SKM-1 treated with dmso at 0.1 percent for 144 hours (cell line): ENCODE data around the gene ADGRG3.

Source experiments
- DNase-seq: peaks from one replicate; lab custom pipeline; 2025; ENCODE audit not compliant: unreplicated experiment; lab: John Stamatoyannopoulos, UW

Gene ADGRG3

GRCh38 chr16:57694725-57695679 lies 26.9 kb downstream of the ADGRG3 start, which contains the start of gene DRC7:
Gene DRC7 (plus strand): TSS chr16:57694806. CDS start chr16:57697950, 3,144 bp downstream.
- DNase-seq: peak; percentile 88

GRCh38 chr16:57695680-57696069 lies 27.6 kb downstream of the ADGRG3 start:
- no peak for DNase-seq

GRCh38 chr16:57696240-57696639 lies 28.1 kb downstream of the ADGRG3 start:
- DNase-seq: no peak

GRCh38 chr16:57697896-57698537 lies 29.9 kb downstream of the ADGRG3 start:
- no peak for DNase-seq

GRCh38 chr16:57698812-57699405 lies 30.8 kb downstream of the ADGRG3 start:
- no peak for DNase-seq

- DNase-seq: no peak
These were observed 31.4 kb downstream of the ADGRG3 start for GRCh38 chr16:57699481-57699880.

- DNase-seq: no peak
These were observed 31.8 kb downstream of the ADGRG3 start for GRCh38 chr16:57699899-57700298.

- DNase-seq: no peak
These were observed 32.9 kb downstream of the ADGRG3 start for GRCh38 chr16:57700781-57701551.

- no peak for DNase-seq
These were observed 33.8 kb downstream of the ADGRG3 start for GRCh38 chr16:57701759-57702371.

GRCh38 chr16:57703416-57704010 lies 35.4 kb downstream of the ADGRG3 start:
- no peak for DNase-seq

- no peak for DNase-seq
These were observed 36.2 kb downstream of the ADGRG3 start for GRCh38 chr16:57704011-57704904.

- no peak for DNase-seq
These were observed 37.1 kb downstream of the ADGRG3 start for GRCh38 chr16:57704905-57705852.

GRCh38 chr16:57706717-57707116 lies 38.6 kb downstream of the ADGRG3 start:
- no peak for DNase-seq

GRCh38 chr16:57707331-57707730 lies 39.2 kb downstream of the ADGRG3 start:
- no peak for DNase-seq

GRCh38 chr16:57708168-57708567 lies 40.1 kb downstream of the ADGRG3 start:
- no peak for DNase-seq

GRCh38 chr16:57709663-57710062 lies 41.6 kb downstream of the ADGRG3 start:
- no peak for DNase-seq

- no peak for DNase-seq
These were observed 43.2 kb downstream of the ADGRG3 start for GRCh38 chr16:57711346-57711745.

GRCh38 chr16:57711993-57712392 lies 43.9 kb downstream of the ADGRG3 start:
- no peak for DNase-seq
